ENCODE data around the gene TFEB.

DNA sequence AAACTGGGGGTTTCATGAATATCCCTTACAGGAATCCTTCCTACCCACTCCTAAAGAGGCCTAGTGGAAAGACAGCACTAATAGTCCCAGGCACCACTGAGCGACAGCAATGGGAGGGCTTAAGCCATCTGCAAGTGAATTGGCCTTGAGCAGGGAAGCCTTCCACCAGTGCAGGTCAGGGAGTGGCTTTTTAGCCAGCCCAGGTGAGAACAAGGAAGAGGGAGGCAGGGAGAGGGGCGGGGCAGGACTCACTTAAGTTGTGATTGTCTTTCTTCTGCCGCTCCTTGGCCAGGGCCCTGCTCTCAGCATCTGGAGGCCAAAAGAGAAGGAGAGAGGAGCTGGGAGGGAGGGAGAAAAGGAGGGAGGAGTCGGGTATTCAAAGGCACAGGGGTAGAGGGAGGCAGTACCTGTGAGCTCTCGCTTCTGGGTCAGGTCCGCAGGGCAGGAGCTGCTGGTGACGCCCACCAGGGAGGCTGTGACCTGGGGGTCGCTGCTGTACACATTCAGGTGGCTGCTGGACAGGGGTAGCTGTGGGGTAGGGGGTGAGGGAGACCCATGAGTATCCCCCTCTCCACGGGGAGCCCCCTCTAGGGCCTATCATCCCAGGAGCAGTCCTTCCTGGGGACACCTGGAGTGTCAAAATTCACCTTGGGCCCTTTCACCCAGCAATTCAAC lies 47.8 kb downstream of the TFEB start:
- TF ChIP-seq, protein P1, sequence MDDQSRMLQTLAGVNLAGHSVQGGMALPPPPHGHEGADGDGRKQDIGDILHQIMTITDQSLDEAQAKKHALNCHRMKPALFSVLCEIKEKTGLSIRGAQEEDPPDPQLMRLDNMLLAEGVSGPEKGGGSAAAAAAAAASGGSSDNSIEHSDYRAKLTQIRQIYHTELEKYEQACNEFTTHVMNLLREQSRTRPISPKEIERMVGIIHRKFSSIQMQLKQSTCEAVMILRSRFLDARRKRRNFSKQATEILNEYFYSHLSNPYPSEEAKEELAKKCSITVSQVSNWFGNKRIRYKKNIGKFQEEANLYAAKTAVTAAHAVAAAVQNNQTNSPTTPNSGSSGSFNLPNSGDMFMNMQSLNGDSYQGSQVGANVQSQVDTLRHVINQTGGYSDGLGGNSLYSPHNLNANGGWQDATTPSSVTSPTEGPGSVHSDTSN (CRISPR knock-in tag; IDR thresholded peaks at IDR 0.05), result no peak
- TF ChIP-seq, protein P2, sequence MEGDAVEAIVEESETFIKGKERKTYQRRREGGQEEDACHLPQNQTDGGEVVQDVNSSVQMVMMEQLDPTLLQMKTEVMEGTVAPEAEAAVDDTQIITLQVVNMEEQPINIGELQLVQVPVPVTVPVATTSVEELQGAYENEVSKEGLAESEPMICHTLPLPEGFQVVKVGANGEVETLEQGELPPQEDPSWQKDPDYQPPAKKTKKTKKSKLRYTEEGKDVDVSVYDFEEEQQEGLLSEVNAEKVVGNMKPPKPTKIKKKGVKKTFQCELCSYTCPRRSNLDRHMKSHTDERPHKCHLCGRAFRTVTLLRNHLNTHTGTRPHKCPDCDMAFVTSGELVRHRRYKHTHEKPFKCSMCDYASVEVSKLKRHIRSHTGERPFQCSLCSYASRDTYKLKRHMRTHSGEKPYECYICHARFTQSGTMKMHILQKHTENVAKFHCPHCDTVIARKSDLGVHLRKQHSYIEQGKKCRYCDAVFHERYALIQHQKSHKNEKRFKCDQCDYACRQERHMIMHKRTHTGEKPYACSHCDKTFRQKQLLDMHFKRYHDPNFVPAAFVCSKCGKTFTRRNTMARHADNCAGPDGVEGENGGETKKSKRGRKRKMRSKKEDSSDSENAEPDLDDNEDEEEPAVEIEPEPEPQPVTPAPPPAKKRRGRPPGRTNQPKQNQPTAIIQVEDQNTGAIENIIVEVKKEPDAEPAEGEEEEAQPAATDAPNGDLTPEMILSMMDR (tag by site-specific recombination; IDR thresholded peaks at IDR 0.05), result no peak
- TF ChIP-seq ZNF701 (tag by site-specific recombination; IDR thresholded peaks at IDR 0.05), result no peak
- TF ChIP-seq, protein P3, sequence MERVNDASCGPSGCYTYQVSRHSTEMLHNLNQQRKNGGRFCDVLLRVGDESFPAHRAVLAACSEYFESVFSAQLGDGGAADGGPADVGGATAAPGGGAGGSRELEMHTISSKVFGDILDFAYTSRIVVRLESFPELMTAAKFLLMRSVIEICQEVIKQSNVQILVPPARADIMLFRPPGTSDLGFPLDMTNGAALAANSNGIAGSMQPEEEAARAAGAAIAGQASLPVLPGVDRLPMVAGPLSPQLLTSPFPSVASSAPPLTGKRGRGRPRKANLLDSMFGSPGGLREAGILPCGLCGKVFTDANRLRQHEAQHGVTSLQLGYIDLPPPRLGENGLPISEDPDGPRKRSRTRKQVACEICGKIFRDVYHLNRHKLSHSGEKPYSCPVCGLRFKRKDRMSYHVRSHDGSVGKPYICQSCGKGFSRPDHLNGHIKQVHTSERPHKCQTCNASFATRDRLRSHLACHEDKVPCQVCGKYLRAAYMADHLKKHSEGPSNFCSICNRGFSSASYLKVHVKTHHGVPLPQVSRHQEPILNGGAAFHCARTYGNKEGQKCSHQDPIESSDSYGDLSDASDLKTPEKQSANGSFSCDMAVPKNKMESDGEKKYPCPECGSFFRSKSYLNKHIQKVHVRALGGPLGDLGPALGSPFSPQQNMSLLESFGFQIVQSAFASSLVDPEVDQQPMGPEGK (tag by site-specific recombination; IDR thresholded peaks at IDR 0.05), result no peak
- TF ChIP-seq ZNF670 (tag by site-specific recombination; IDR thresholded peaks at IDR 0.05; ENCODE audit: low read depth), result no peak
- no peak for TF ChIP-seq ZNF214 (tag by site-specific recombination; IDR thresholded peaks at IDR 0.05; ENCODE audit: borderline replicate concordance)
- TF ChIP-seq ZNF350 (tag by site-specific recombination; IDR thresholded peaks at IDR 0.05), result no peak
- TF ChIP-seq SALL2 (tag by site-specific recombination; IDR thresholded peaks at IDR 0.05; ENCODE audit: borderline replicate concordance), result no peak
- no peak for TF ChIP-seq TRIM28 (IDR thresholded peaks at IDR 0.05; ENCODE audit: borderline replicate concordance, low read length)
- no peak for TF ChIP-seq ZNF24 (tag by site-specific recombination; IDR thresholded peaks at IDR 0.05)
- TF ChIP-seq KLF9 (tag by site-specific recombination; IDR thresholded peaks at IDR 0.05; ENCODE audit: low read depth), result no peak
- no peak for TF ChIP-seq ZBTB20 (tag by site-specific recombination; IDR thresholded peaks at IDR 0.05)
- TF ChIP-seq, protein P4, sequence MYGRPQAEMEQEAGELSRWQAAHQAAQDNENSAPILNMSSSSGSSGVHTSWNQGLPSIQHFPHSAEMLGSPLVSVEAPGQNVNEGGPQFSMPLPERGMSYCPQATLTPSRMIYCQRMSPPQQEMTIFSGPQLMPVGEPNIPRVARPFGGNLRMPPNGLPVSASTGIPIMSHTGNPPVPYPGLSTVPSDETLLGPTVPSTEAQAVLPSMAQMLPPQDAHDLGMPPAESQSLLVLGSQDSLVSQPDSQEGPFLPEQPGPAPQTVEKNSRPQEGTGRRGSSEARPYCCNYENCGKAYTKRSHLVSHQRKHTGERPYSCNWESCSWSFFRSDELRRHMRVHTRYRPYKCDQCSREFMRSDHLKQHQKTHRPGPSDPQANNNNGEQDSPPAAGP (tag by site-specific recombination; IDR thresholded peaks at IDR 0.05), result no peak
